MM.1S (cell line): Measurements from ENCODE around the gene HOXD9.

Experiments used
- CTCF ChIP-seq: fragments of 300-600 bp; sonication (generic); IDR thresholded peaks from 2 replicates; pipeline ENCODE4 v1.5.1; 2016; ENCODE audit warnings: antibody characterized with exemption, low read length, mixed read lengths
- EZH2 ChIP-seq: fragments of 300-600 bp; sonication (generic); optimal IDR thresholded peaks from 2 replicates; pipeline ENCODE3; 2017; ENCODE audit warnings: low read depth, mild to moderate bottlenecking, antibody characterized with exemption, low read length, mixed read lengths
- EZH2phosphoT487 ChIP-seq: fragments of 300-600 bp; sonication (generic); IDR thresholded peaks from 2 replicates; pipeline ENCODE4 v1.6.1; 2018; ENCODE audit warnings: antibody characterized with exemption, low read length

GRCh38 chr2:176138526-176138922 lies 16.0 kb downstream of the HOXD9 start:
- TF ChIP-seq CTCF (no peak), EZH2phosphoT487 (no peak), EZH2 (no peak)
